ENCODE results near the gene DPF1. TPM values are rescaled to one million over a fixed set of nuclear protein-coding genes. Genes with fewer than 3 reads are reported as not detected.
A peak's percentile ranks its signal among the peaks of the same experiment; 100 is the strongest.

The DPF1 gene
- total and polyA plus RNA-seq, 2 donors from 2014 or later, result not detected

GRCh38 chr19:38201731-38202130, 22.3 kb downstream of the DPF1 start:
- H3K27me3 ChIP-seq (ENCODE audit: control insufficient read depth, insufficient read depth, low read length), result no peaks in the 10 kb centered on the region
- H3K4me1 ChIP-seq (ENCODE audit: control insufficient read depth in 2 of 3, insufficient read depth in 2 of 3, low read depth in 1 of 3, low read length in 3 of 3), result no peaks in the 10 kb centered on the region
- H3K27ac ChIP-seq (ENCODE audit: low read depth in 2 of 2, low read length in 2 of 2), result no peak overlapping the region
- FAIRE-seq (no peak), DNase-seq (peak in 1 of 5 donors; percentile 37)
- intact Hi-C loops (cut with DNase I), result no loop called here
- H3K9me3 ChIP-seq (ENCODE audit: control insufficient read depth in 2 of 3, insufficient read depth in 1 of 3, low read length in 3 of 3), result no peaks in the 10 kb centered on the region
- peaks cover 0 to 15% (median 3%) of the 10 kb centered on the region in 3 donors for H3K36me3 ChIP-seq (ENCODE audit: control insufficient read depth in 2 of 3, insufficient read depth in 3 of 3, low read length in 3 of 3)
- no peak overlapping the region for H3K4me3 ChIP-seq (ENCODE audit: low read length in 3 of 3)
- TF ChIP-seq CTCF (IDR thresholded peaks at IDR 0.05; ENCODE audit: borderline replicate concordance, extremely low read depth, insufficient read depth), result no peak
- no peak overlapping the region for H3K9ac ChIP-seq (ENCODE audit: low read length in 3 of 3)

DNA sequence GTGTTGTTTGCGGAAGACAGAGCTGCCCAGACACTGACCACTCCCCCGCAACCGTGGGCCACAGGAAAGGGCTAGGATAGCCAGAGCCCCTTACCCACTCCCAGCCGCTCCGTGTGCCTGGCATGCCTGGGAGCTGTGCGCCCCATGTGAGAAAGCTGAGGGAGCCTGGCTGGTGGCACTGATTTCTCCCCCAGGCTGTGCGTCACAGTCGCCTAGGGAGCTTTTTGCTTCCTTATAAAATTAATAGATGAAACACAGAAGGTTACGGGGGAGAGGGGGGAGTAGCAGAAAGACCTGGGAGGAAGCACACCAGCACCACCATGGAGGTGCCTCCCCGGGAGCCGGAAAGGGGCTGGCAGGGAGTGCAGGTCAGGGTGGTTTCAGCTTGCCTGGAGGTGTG, 24.7 kb downstream of the DPF1 start:
- no peak for DNase-seq
- Histone ChIP-seq H3K27ac (ENCODE audit: low read depth in 2 of 2, low read length in 2 of 2) (no peak overlapping the region), H3K4me1 (ENCODE audit: control insufficient read depth in 2 of 3, insufficient read depth in 2 of 3, low read depth in 1 of 3, low read length in 3 of 3) (no peaks in the 10 kb centered on the region), H3K27me3 (ENCODE audit: control insufficient read depth, insufficient read depth, low read length) (no peaks in the 10 kb centered on the region), H3K9me3 (ENCODE audit: control insufficient read depth in 2 of 3, insufficient read depth in 1 of 3, low read length in 3 of 3) (no peaks in the 10 kb centered on the region), H3K36me3 (ENCODE audit: control insufficient read depth in 2 of 3, insufficient read depth in 3 of 3, low read length in 3 of 3) (peaks cover 0 to 14% (median 3%) of the 10 kb centered on the region in 3 donors), H3K9ac (ENCODE audit: low read length in 3 of 3) (no peak overlapping the region), H3K4me3 (ENCODE audit: low read length in 3 of 3) (no peak overlapping the region)
- FAIRE-seq, result no peak
- intact Hi-C loops (cut with DNase I), result no loop called here
- TF ChIP-seq CTCF (IDR thresholded peaks at IDR 0.05; ENCODE audit: borderline replicate concordance, extremely low read depth, insufficient read depth), result no peak

GRCh38 chr19:38197937-38198704, 25.9 kb downstream of the DPF1 start:
- Histone ChIP-seq H3K27me3 (ENCODE audit: control insufficient read depth, insufficient read depth, low read length) (no peaks in the 10 kb centered on the region), H3K4me1 (ENCODE audit: control insufficient read depth in 2 of 3, insufficient read depth in 2 of 3, low read depth in 1 of 3, low read length in 3 of 3) (no peaks in the 10 kb centered on the region), H3K36me3 (ENCODE audit: control insufficient read depth in 2 of 3, insufficient read depth in 3 of 3, low read length in 3 of 3) (peaks cover 0 to 10% (median 3%) of the 10 kb centered on the region in 3 donors), H3K27ac (ENCODE audit: low read depth in 2 of 2, low read length in 2 of 2) (no peak overlapping the region), H3K9me3 (ENCODE audit: control insufficient read depth in 2 of 3, insufficient read depth in 1 of 3, low read length in 3 of 3) (no peaks in the 10 kb centered on the region), H3K4me3 (ENCODE audit: low read length in 3 of 3) (no peak overlapping the region), H3K9ac (ENCODE audit: low read length in 3 of 3) (no peak overlapping the region)
- intact Hi-C loops (cut with DNase I), result no loop called here
- FAIRE-seq (no peak), DNase-seq (peak in 1 of 5 donors; percentile 49)
- no peak for TF ChIP-seq CTCF (IDR thresholded peaks at IDR 0.05; ENCODE audit: borderline replicate concordance, extremely low read depth, insufficient read depth)
